Osteoblast (primary cell): ENCODE results near the gene DUSP3. TPM values are rescaled to one million over a fixed set of nuclear protein-coding genes. Genes with fewer than 3 reads are reported as not detected.

ENCODE experiments used
- DNase-seq: peaks from one replicate; pipeline ENCODE4 v3.0.0; 2011; ENCODE audit warnings: low spot score, mixed read lengths; ENCODE audit not compliant: insufficient read length; ENCODE audit errors: missing footprints
- H2AFZ ChIP-seq: 2 replicates; pipeline ENCODE4 v1.6.0; 2011; ENCODE audit warnings: mild to moderate bottlenecking, low read length
- H3K27ac ChIP-seq: 2 replicates; pipeline ENCODE4 v1.5.1; 2011; ENCODE audit warnings: mild to moderate bottlenecking, low read depth, low read length, moderate library complexity
- H3K27me3 ChIP-seq: 2 replicates; pipeline ENCODE4 v1.6.0; 2012; ENCODE audit warnings: mild to moderate bottlenecking, control low read depth, inconsistent platforms, low read length, moderate library complexity; ENCODE audit not compliant: insufficient read depth
- H3K36me3 ChIP-seq: 2 replicates; pipeline ENCODE4 v1.5.1; 2011; ENCODE audit warnings: mild to moderate bottlenecking, low read length, control low read depth, moderate library complexity; ENCODE audit not compliant: insufficient read depth
- H3K4me1 ChIP-seq: 2 replicates; pipeline ENCODE4 v1.5.1; 2011; ENCODE audit warnings: mild to moderate bottlenecking, low read length, control low read depth, moderate library complexity; ENCODE audit not compliant: insufficient read depth
- H3K4me2 ChIP-seq: 2 replicates; pipeline ENCODE4 v1.6.0; 2011; ENCODE audit warnings: mild to moderate bottlenecking, low read length; ENCODE audit not compliant: insufficient read depth
- H3K4me3 ChIP-seq: fragments of 200-600 bp; sonication (generic); 3 replicates; pipeline ENCODE4 v1.5.1; 2012; ENCODE audit warnings: mild to moderate bottlenecking, low read length, inconsistent platforms; ENCODE audit not compliant: insufficient read depth
- H3K79me2 ChIP-seq: 2 replicates; pipeline ENCODE4 v1.6.0; 2012; ENCODE audit warnings: mild to moderate bottlenecking, low read length, control low read depth, inconsistent platforms; ENCODE audit not compliant: insufficient read depth
- H3K9me3 ChIP-seq: 2 replicates; pipeline ENCODE4 v1.5.1; 2011; ENCODE audit warnings: low read depth, low read length, control low read depth
- H4K20me1 ChIP-seq: 2 replicates; pipeline ENCODE4 v1.6.0; 2012; ENCODE audit warnings: mild to moderate bottlenecking, low read length, control low read depth; ENCODE audit not compliant: insufficient read depth
- CTCF ChIP-seq: IDR thresholded peaks from 2 replicates; pipeline ENCODE4 v1.5.1; 2011; ENCODE audit warnings: mild to moderate bottlenecking, low read depth, low read length, moderate library complexity; ENCODE audit errors: extremely low read depth
- total RNA-seq: library from RNA; depleted of rRNA; stranded (reverse); fragments of >200 nt; gene quantifications from 2 replicates; pipeline ENCODE4 v1.2.3, GENCODE V29; 2012

The DUSP3 gene
- total RNA-seq, 1 donor, result 68.8 TPM

GRCh38 chr17:43787728-43788127, 9.0 kb upstream of the DUSP3 start:
- Histone ChIP-seq H3K79me2 (no peaks in the 10 kb centered on the region), H3K27ac (no peak overlapping the region), H3K27me3 (no peaks in the 10 kb centered on the region), H3K4me2 (no peak overlapping the region), H3K36me3 (no peaks in the 10 kb centered on the region), H3K9me3 (no peaks in the 10 kb centered on the region), H3K4me3 (no peak overlapping the region), H3K4me1 (peaks cover 25% of the 10 kb centered on the region), H2AFZ (no peak overlapping the region), H4K20me1 (no peaks in the 10 kb centered on the region)
- TF ChIP-seq CTCF, result no peak
- DNase-seq, result no peak

DNA sequence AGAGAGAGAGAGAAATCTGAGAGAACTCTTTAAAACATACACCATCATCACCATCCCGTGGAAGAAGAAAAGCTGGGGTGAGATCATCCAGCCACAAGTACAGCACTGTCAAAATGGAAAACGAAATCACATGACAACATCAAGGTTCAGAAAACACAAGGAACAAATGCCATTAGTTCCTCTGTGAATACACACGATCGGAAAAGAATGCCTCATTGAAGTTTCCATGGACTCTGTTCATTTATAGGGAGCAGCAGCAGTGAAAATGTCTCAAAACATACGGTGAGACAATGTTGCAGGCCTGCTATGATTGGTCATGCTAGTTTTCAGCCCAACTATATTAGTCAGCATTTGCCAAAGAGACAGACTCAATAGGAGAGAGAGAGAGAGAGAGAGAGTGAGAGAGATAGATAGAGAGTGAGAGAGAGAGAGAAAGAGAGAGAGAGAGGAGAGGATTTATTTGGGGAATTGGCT, 5.9 kb upstream of the DUSP3 start:
- Histone ChIP-seq H3K27me3 (peaks cover 2% of the 10 kb centered on the region), H3K4me1 (peaks cover 25% of the 10 kb centered on the region), H4K20me1 (no peaks in the 10 kb centered on the region), H3K79me2 (no peaks in the 10 kb centered on the region), H3K36me3 (no peaks in the 10 kb centered on the region), H3K27ac (peak overlapping the region; percentile 78), H3K4me3 (peak overlapping the region; percentile 49), H3K9me3 (no peaks in the 10 kb centered on the region), H3K4me2 (peak overlapping the region; percentile 72), H2AFZ (peak overlapping the region; percentile 83)
- peak; percentile 95 for DNase-seq
- TF ChIP-seq CTCF, result no peak

DNA sequence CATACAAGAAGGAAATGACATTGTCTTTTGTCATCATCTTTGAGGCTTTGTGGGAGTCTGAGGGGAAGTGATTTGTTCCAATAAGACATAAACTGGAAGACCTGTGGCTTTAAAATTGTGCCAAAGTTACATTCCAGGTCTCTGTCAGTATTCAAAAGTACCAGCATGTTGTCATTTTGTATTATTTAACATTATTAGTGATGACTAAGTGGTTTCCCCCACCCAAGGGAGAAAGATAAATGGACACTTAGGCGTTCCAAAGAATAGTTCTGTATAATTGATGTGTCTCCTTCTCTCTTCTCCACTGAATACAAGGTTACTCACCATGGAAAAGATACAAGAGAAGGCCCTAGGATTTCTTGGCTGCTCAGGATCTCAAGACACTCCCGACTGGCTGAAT, 5.3 kb upstream of the DUSP3 start:
- peaks cover 5% of the 10 kb centered on the region for H3K27me3 ChIP-seq
- H3K36me3 ChIP-seq, result no peaks in the 10 kb centered on the region
- no peaks in the 10 kb centered on the region for H3K9me3 ChIP-seq
- no peaks in the 10 kb centered on the region for H3K79me2 ChIP-seq
- no peak for DNase-seq
- H4K20me1 ChIP-seq, result no peaks in the 10 kb centered on the region
- peak overlapping the region; percentile 78 for H3K27ac ChIP-seq
- peaks cover 29% of the 10 kb centered on the region for H3K4me1 ChIP-seq
- H2AFZ ChIP-seq, result peak overlapping the region; percentile 83
- TF ChIP-seq CTCF, result no peak
- peak overlapping the region; percentile 49 for H3K4me3 ChIP-seq
- H3K4me2 ChIP-seq, result peak overlapping the region; percentile 72

GRCh38 chr17:43782913-43783680, 4.3 kb upstream of the DUSP3 start:
- Histone ChIP-seq H3K27ac (peak overlapping the region; percentile 78), H3K27me3 (peaks cover 5% of the 10 kb centered on the region), H4K20me1 (no peaks in the 10 kb centered on the region), H3K79me2 (peaks cover 6% of the 10 kb centered on the region), H3K9me3 (no peaks in the 10 kb centered on the region), H3K4me1 (peaks cover 30% of the 10 kb centered on the region), H3K4me2 (peak overlapping the region; percentile 72), H3K36me3 (no peaks in the 10 kb centered on the region), H3K4me3 (no peak overlapping the region), H2AFZ (peak overlapping the region; percentile 43)
- no peak for TF ChIP-seq CTCF
- DNase-seq, result no peak
